ENCODE results near the gene CCDC61.

- TF ChIP-seq CTCF (IDR thresholded peaks at IDR 0.05), result no peak
- no peak for TF ChIP-seq POLR2A (IDR thresholded peaks at IDR 0.05)
Observed at GRCh38 chr19:46040125-46040524, 44.9 kb downstream of the CCDC61 start.
